Pancreas (tissue), 10 donors: ENCODE results near the gene ADGRV1. TPM values are rescaled to one million over a fixed set of nuclear protein-coding genes. Genes with fewer than 3 reads are reported as not detected.
A peak's percentile ranks its signal among the peaks of the same experiment; 100 is the strongest.

Source experiments
- ATAC-seq, 4 donors: fragments of 200-7000 bp; cut with Tn5 transposase; one replicate each; pipeline versions ENCODE4 v1.8.0 to v1.9.1; 2020; ENCODE audit warnings: mild to moderate bottlenecking in 4 of 4, moderate library complexity in 4 of 4
- DNase-seq, 6 donors: peaks; one replicate each; pipeline ENCODE4 v3.0.0-alpha.2; 2020
- FAIRE-seq: peaks from 2 replicates; lab custom pipeline; 2012; peaks lifted over from hg19 to GRCh38; lab: Jason Lieb, UNC
- H3K27ac ChIP-seq, 4 donors: fragments of 200-600 bp; sonication (generic); 1 replicate in 3 of 4; 2 replicates in 1 of 4; pipeline versions ENCODE4 v1.5.0 to v1.8.0; 2020
- H3K27me3 ChIP-seq, 4 donors: fragments of 200-600 bp; one replicate each; pipeline ENCODE4 v1.8.0; 2021
- H3K36me3 ChIP-seq, 3 donors: fragments of 200-600 bp; sonication (generic) in 1 of 3; one replicate each; pipeline versions ENCODE4 v1.5.0 to v1.8.0; 2020 to 2021
- H3K4me1 ChIP-seq, 3 donors: fragments of 200-600 bp; one replicate each; pipeline ENCODE4 v1.8.0; 2021
- H3K4me3 ChIP-seq, 4 donors: fragments of 200-600 bp; sonication (generic) in 2 of 4; one replicate each; pipeline versions ENCODE4 v1.5.0 to v1.8.0; 2020 to 2021
- H3K9me3 ChIP-seq, 4 donors: fragments of 200-600 bp; one replicate each; pipeline ENCODE4 v1.8.0; 2021
- WGBS, 2 donors: extraction: QIAGEN DNeasy Blood & Tissue Kit; methylation state at CpG; one replicate each; pipeline ENCODE4 v1.1.7; 2013; 5-methylcytosine and 5-hydroxymethylcytosine counted together
- intact Hi-C, 3 donors: fragments of 100-400 bp; cut with DNase I; formaldehyde crosslinking; loops; one replicate each; pipeline versions ENCODE4 v1.11.1 to v1.14.2; 2022
- polyA plus RNA-seq, 2 donors: library from polyadenylated mRNA; stranded (reverse); fragments of 200-250 nt; gene quantifications; one replicate each; pipeline ENCODE4 v1.2.3, GENCODE V29; 2013
- total RNA-seq, 6 donors: library from RNA; stranded (reverse); fragmentation: NEBNext Ultra II Directional in 4 of 6; extraction: Animal tissue kit (Norgen Biotek cat#: 25700) in 4 of 6; gene quantifications; one replicate each; pipeline versions ENCODE4 v1.2.1 to v1.2.4, GENCODE V29; 2021 to 2023
- TF ChIP-seq, protein P1 (sequence below), 4 donors: fragments of 200-600 bp; sonication (generic) in 3 of 4; IDR thresholded peaks; one replicate each; pipeline versions ENCODE4 v1.5.0 to v1.8.0; 2021; ENCODE audit warnings: antibody characterized with exemption in 4 of 4
- donor health status: healthy with polysubstance abuse.
- donor health status: DM: no; HTN: no; CAD: no; lungs with moderate emphysema.
- donor health status: DM: no; HTN: no; CAD: no.
- donor health status: control.
- donor health status: control.
- donor health status: Bipolar disorder and iron deficiency.
- donor health status: DM: yes; HTN: yes; CAD: no.
- donor health status: DM: no; HTN: no; CAD: no.
- donor health status: DM: no; HTN: no; CAD: no.
- donor health status: DM: yes; HTN: yes; CAD: no.

The ADGRV1 gene
- total and polyA plus RNA-seq, 8 donors: 3.9 to 6.9 (median 5.4) TPM

DNA sequence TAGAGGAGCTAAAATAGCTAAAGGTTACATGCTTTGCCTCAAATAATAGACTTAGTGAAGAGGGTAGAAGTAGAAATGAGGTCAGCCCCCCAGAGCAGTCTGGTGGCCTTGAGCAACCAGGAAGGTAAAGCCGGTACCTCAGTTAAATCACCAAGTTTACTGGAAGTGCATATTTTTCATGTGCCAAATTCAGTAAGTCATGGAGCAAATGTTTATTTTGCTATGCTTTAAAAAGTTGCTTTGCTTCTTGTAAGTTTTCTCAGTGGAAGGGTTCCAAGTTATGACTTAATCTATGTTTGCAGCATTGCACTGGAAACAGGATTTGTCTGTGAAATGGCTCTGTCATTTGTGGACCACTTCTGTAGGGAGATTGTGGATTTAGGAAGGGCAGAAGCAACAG lies 567.9 kb downstream of the ADGRV1 start:
- H3K9me3 ChIP-seq: no peaks in the 10 kb centered on the region
- H3K27ac ChIP-seq: peak overlapping the region in 3 of 4 donors; percentile 44 to 95 (median 88)
- FAIRE-seq (peak; percentile 9), ATAC-seq (peak; percentile 66 to 87 (median 78)), DNase-seq (peak in 2 of 6 donors; percentile 43 to 48)
- peaks cover 0 to 76% (median 25%) of the 10 kb centered on the region in 3 donors for H3K4me1 ChIP-seq
- WGBS, 2 donors: 4 to 7% methylated on average over 1 of the region's 1 CpG
- intact Hi-C loops: no loop called here
- TF ChIP-seq, protein P1, sequence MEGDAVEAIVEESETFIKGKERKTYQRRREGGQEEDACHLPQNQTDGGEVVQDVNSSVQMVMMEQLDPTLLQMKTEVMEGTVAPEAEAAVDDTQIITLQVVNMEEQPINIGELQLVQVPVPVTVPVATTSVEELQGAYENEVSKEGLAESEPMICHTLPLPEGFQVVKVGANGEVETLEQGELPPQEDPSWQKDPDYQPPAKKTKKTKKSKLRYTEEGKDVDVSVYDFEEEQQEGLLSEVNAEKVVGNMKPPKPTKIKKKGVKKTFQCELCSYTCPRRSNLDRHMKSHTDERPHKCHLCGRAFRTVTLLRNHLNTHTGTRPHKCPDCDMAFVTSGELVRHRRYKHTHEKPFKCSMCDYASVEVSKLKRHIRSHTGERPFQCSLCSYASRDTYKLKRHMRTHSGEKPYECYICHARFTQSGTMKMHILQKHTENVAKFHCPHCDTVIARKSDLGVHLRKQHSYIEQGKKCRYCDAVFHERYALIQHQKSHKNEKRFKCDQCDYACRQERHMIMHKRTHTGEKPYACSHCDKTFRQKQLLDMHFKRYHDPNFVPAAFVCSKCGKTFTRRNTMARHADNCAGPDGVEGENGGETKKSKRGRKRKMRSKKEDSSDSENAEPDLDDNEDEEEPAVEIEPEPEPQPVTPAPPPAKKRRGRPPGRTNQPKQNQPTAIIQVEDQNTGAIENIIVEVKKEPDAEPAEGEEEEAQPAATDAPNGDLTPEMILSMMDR (IDR thresholded peaks at IDR 0.05): no peak
- no peak overlapping the region for H3K4me3 ChIP-seq
- H3K27me3 ChIP-seq: no peaks in the 10 kb centered on the region
- H3K36me3 ChIP-seq: no peaks in the 10 kb centered on the region

- FAIRE-seq (no peak), ATAC-seq (peak; percentile 54 to 80 (median 76)), DNase-seq (peak in 2 of 6 donors; percentile 23 to 44)
- TF ChIP-seq, protein P1 (IDR thresholded peaks at IDR 0.05): no peak
- intact Hi-C loops: no loop called here
- H3K36me3 ChIP-seq: no peaks in the 10 kb centered on the region
- no peak overlapping the region for H3K4me3 ChIP-seq
- H3K4me1 ChIP-seq: peaks cover 0 to 73% (median 25%) of the 10 kb centered on the region in 3 donors
- H3K27ac ChIP-seq: peak overlapping the region in 3 of 4 donors; percentile 44 to 95 (median 88)
- no peaks in the 10 kb centered on the region for H3K9me3 ChIP-seq
- WGBS, 2 donors: 31 to 38% methylated on average over 2 of the region's 2 CpGs
- no peaks in the 10 kb centered on the region for H3K27me3 ChIP-seq
These were observed 568.3 kb downstream of the ADGRV1 start for GRCh38 chr5:91126888-91127287.

DNA sequence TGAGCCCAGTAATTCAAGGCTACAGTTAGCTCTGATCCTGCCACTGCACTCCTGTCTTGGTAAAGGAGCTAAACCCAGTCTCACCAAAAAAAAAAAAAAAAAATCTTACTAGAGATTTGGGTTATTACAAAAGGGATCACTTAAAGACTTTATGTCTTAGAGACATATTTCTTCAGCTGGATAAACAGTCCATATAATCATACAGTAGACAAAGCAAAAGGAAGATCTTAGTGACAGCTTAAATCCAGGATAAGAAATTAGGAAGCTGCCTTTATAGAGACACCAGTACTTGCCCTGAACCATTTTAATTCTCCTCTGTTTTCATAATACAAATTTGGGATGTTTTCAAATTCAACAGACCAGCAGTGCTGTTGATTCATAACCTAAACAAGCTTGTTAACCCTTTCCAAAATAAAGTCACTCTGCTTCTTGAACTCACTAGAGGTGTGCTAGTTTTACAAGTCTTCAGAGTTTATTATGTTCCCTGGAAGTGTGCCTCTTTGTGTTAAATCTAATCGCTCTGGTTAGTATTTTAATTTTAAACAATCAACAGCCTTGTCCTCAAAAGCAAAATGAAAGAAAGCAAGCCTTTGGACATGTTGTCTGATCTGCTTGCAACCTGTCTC lies 569.0 kb downstream of the ADGRV1 start:
- Histone ChIP-seq H3K9me3 (no peaks in the 10 kb centered on the region), H3K4me1 (peaks cover 0 to 67% (median 25%) of the 10 kb centered on the region in 3 donors), H3K27ac (peak overlapping the region in 2 of 4 donors; percentile 88 to 95), H3K27me3 (no peaks in the 10 kb centered on the region), H3K4me3 (no peak overlapping the region), H3K36me3 (no peaks in the 10 kb centered on the region)
- ATAC-seq: no peak
- WGBS, 2 donors: 55 to 60% methylated on average over 1 of the region's 1 CpG
- no peak for FAIRE-seq
- DNase-seq: no peak
- intact Hi-C loops: no loop called here
- TF ChIP-seq, protein P1 (IDR thresholded peaks at IDR 0.05): no peak

GRCh38 chr5:91128604-91129003 lies 570.0 kb downstream of the ADGRV1 start:
- H3K9me3 ChIP-seq: no peaks in the 10 kb centered on the region
- DNase-seq (no peak), ATAC-seq (no peak), FAIRE-seq (no peak)
- peak overlapping the region in 2 of 4 donors; percentile 88 to 95 for H3K27ac ChIP-seq
- no peaks in the 10 kb centered on the region for H3K36me3 ChIP-seq
- intact Hi-C loops: no loop called here
- peaks cover 0 to 60% (median 25%) of the 10 kb centered on the region in 3 donors for H3K4me1 ChIP-seq
- TF ChIP-seq, protein P1 (IDR thresholded peaks at IDR 0.05): no peak
- no peak overlapping the region for H3K4me3 ChIP-seq
- 84 to 85% methylated on average over 1 of the region's 1 CpG for WGBS, 2 donors
- no peaks in the 10 kb centered on the region for H3K27me3 ChIP-seq

GRCh38 chr5:91129748-91130147 lies 571.2 kb downstream of the ADGRV1 start:
- TF ChIP-seq, protein P1 (IDR thresholded peaks at IDR 0.05): no peak
- DNase-seq (no peak), FAIRE-seq (peak; percentile 57), ATAC-seq (no peak)
- 94 to 97% methylated on average over 1 of the region's 1 CpG for WGBS, 2 donors
- peak overlapping the region in 2 of 4 donors; percentile 88 to 95 for H3K27ac ChIP-seq
- no peaks in the 10 kb centered on the region for H3K36me3 ChIP-seq
- H3K4me1 ChIP-seq: peaks cover 0 to 48% (median 25%) of the 10 kb centered on the region in 3 donors
- no peak overlapping the region for H3K4me3 ChIP-seq
- intact Hi-C loops: no loop called here
- no peaks in the 10 kb centered on the region for H3K9me3 ChIP-seq
- H3K27me3 ChIP-seq: no peaks in the 10 kb centered on the region
